Testis (tissue), 2 donors: ENCODE measurements around the gene ZNF445.

Source experiments
- POLR2A ChIP-seq: fragments of 450-650 bp; IDR thresholded peaks from one replicate; pipeline ENCODE4 v1.6.1; 2017; ENCODE audit warnings: antibody characterized with exemption, mild to moderate bottlenecking, moderate library complexity
- TF ChIP-seq, protein P1 (sequence below), 3 experiments: fragments of 450-650 bp in 2 of 3; fragments of 200-600 bp in 1 of 3; sonication (generic) in 1 of 3; IDR thresholded peaks; one replicate each; pipeline ENCODE4 v1.5.1; 2016 to 2019; ENCODE audit warnings: antibody characterized with exemption in 3 of 3, mild to moderate bottlenecking in 2 of 3, moderate library complexity in 1 of 3

DNA sequence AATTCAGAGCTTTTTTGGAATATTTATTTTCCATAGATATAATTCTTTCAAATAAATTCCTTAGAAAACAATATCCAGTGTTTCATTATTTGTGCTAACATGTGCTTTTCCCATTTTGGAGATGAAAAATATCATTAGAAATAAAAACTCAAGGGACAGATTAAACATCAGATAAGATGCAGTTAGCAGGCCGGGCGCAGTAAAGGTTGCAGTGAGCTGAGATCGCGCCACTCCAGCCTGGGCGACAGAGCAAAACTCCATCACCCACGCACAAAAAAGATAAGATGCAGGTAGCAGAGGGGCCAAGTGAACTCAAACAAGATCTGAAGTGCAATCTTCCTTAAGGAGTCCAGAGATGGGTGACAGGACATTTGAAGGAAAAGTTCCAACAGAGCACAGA lies 48.0 kb downstream of the ZNF445 start:
- TF ChIP-seq, protein P1, sequence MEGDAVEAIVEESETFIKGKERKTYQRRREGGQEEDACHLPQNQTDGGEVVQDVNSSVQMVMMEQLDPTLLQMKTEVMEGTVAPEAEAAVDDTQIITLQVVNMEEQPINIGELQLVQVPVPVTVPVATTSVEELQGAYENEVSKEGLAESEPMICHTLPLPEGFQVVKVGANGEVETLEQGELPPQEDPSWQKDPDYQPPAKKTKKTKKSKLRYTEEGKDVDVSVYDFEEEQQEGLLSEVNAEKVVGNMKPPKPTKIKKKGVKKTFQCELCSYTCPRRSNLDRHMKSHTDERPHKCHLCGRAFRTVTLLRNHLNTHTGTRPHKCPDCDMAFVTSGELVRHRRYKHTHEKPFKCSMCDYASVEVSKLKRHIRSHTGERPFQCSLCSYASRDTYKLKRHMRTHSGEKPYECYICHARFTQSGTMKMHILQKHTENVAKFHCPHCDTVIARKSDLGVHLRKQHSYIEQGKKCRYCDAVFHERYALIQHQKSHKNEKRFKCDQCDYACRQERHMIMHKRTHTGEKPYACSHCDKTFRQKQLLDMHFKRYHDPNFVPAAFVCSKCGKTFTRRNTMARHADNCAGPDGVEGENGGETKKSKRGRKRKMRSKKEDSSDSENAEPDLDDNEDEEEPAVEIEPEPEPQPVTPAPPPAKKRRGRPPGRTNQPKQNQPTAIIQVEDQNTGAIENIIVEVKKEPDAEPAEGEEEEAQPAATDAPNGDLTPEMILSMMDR (IDR thresholded peaks at IDR 0.05): no peak
- TF ChIP-seq POLR2A: no peak
